GM23248 (cell line): ENCODE measurements around the gene DLST. TPM values are rescaled to one million over a fixed set of nuclear protein-coding genes. Genes with fewer than 3 reads are reported as not detected.

Experiments
- DNase-seq: peaks from one replicate; pipeline ENCODE4 v3.0.0-alpha.2; 2015
- H2AFZ ChIP-seq: fragments of 200-600 bp; sonication (generic); 2 replicates; pipeline ENCODE4 v1.6.1; 2016; ENCODE audit warnings: antibody characterized with exemption
- H3F3A ChIP-seq: fragments of 200-600 bp; sonication (generic); 2 replicates; pipeline ENCODE4 v1.6.1; 2016; ENCODE audit warnings: mild to moderate bottlenecking, antibody characterized with exemption, mixed run types; ENCODE audit not compliant: insufficient read depth
- H3K27ac ChIP-seq: fragments of 200-600 bp; sonication (generic); 2 replicates; pipeline ENCODE4 v1.5.1; 2016; ENCODE audit warnings: mild to moderate bottlenecking
- H3K27me3 ChIP-seq: fragments of 200-600 bp; sonication (generic); replicated peaks from 2 replicates; pipeline ENCODE4 v1.6.1; 2016; ENCODE audit warnings: mild to moderate bottlenecking; ENCODE audit not compliant: insufficient read depth
- H3K36me3 ChIP-seq: fragments of 200-600 bp; sonication (generic); 2 replicates; pipeline ENCODE4 v1.6.1; 2016; ENCODE audit warnings: low read depth, mild to moderate bottlenecking
- H3K4me1 ChIP-seq: fragments of 200-600 bp; sonication (generic); 2 replicates; pipeline ENCODE4 v1.6.1; 2016; ENCODE audit warnings: mild to moderate bottlenecking; ENCODE audit not compliant: insufficient read depth
- H3K4me2 ChIP-seq: fragments of 200-600 bp; sonication (generic); one replicate; pipeline ENCODE4 v1.6.1; 2016; ENCODE audit warnings: mild to moderate bottlenecking; ENCODE audit not compliant: unreplicated experiment
- H3K4me3 ChIP-seq: fragments of 200-600 bp; sonication (generic); 2 replicates; pipeline ENCODE4 v1.5.1; 2016; ENCODE audit warnings: mild to moderate bottlenecking
- H3K79me2 ChIP-seq: fragments of 200-600 bp; sonication (generic); 2 replicates; pipeline ENCODE4 v1.6.1; 2016; ENCODE audit warnings: mild to moderate bottlenecking; ENCODE audit not compliant: insufficient read depth
- H3K9ac ChIP-seq: fragments of 200-600 bp; sonication (generic); 2 replicates; pipeline ENCODE4 v1.6.1; 2016; ENCODE audit warnings: mild to moderate bottlenecking
- H3K9me2 ChIP-seq: fragments of 200-600 bp; sonication (generic); 2 replicates; pipeline ENCODE4 v1.6.1; 2016; ENCODE audit warnings: mixed run types, mild to moderate bottlenecking, moderate library complexity; ENCODE audit not compliant: insufficient read depth
- H3K9me3 ChIP-seq: fragments of 200-600 bp; sonication (generic); one replicate; pipeline ENCODE4 v1.6.1; 2017; ENCODE audit warnings: low read depth
- H4K20me1 ChIP-seq: fragments of 200-600 bp; sonication (generic); 2 replicates; pipeline ENCODE4 v1.6.0; 2016; ENCODE audit not compliant: insufficient read depth
- EZH2 ChIP-seq: fragments of 200-600 bp; sonication (generic); IDR thresholded peaks from 2 replicates; pipeline ENCODE4 v1.6.1; 2018; ENCODE audit warnings: antibody characterized with exemption, mild to moderate bottlenecking; ENCODE audit not compliant: insufficient read depth, poor library complexity, severe bottlenecking
- EZH2phosphoT487 ChIP-seq: fragments of 200-600 bp; sonication (generic); IDR thresholded peaks from 2 replicates; pipeline ENCODE4 v1.6.1; 2018; ENCODE audit warnings: antibody characterized with exemption, moderate library complexity, mild to moderate bottlenecking, low read depth; ENCODE audit not compliant: insufficient read depth
- WGBS, 2 experiments: methylation state at CpG; one replicate each; pipeline ENCODE4 v1.1.6; 2015 to 2017; ENCODE audit warnings: low lambda C conversion rate in 2 of 2, low coverage in 1 of 2; ENCODE audit errors: missing lambda C conversion rate in 2 of 2; 5-methylcytosine and 5-hydroxymethylcytosine counted together
- in situ Hi-C: fragments of 300-500 bp; cut with MboI; formaldehyde crosslinking; loops from 2 replicates; pipeline ENCODE4 v1.15.0; 2020
- polyA plus RNA-seq: library from polyadenylated mRNA; unstranded; fragments of >200 nt; fragmentation: Nextera tagmentation; extraction: Ambion mirVana; gene quantifications from 2 replicates; pipeline ENCODE4 v1.2.1, GENCODE V29; 2016
- total RNA-seq: library from RNA; depleted of rRNA; stranded (reverse); fragments of >200 nt; shearing (Covaris generic); gene quantifications from 2 replicates; pipeline ENCODE4 v1.2.3, GENCODE V29; 2014

Gene DLST
- total and polyA plus RNA-seq, 2 experiments from 2014 or later = 11.8 to 60.8 TPM

DNA sequence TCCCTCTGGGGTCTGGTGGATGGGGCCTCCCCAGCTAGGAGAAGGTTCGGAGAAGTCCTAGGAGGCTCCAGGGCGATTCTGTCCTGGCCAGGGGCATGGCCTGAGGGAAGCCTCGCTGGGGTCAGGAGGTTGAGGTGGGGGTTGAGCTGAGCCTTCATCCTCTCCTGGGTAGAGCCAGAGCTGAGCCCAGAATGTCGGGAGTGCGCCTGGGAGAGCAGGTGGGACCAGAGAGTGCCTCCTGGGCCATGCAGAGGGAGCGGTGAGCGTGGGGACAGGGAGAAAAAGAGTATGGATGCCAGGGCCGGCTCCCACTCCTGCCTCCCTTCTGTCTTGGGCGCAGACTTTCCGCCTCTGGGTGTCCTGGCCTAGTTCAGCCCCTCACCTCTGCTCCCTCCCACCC lies 28.2 kb downstream of the DLST start:
- Histone ChIP-seq H4K20me1 (no peaks in the 10 kb centered on the region), H3K4me3 (no peak overlapping the region), H3K9ac (no peak overlapping the region), H3K27ac (no peak overlapping the region), H3K9me2 (no peaks in the 10 kb centered on the region), H3F3A (peaks cover 9% of the 10 kb centered on the region; the same call in 1 of the 2 replicates), H3K79me2 (no peaks in the 10 kb centered on the region), H3K4me2 (no peak overlapping the region), H3K36me3 (no peaks in the 10 kb centered on the region), H3K4me1 (peaks cover 4% of the 10 kb centered on the region; the same call in 1 of the 2 replicates), H3K9me3 (no peaks in the 10 kb centered on the region), H3K27me3 (no peaks in the 10 kb centered on the region), H2AFZ (no peak overlapping the region)
- DNase-seq = no peak
- 92 to 95% methylated on average over 10 of the region's 10 CpGs for WGBS, 2 experiments
- in situ Hi-C loops = loop anchor here (10.0 kb wide), 1 partner anchor 185 kb away; no protein-coding TSS in a partner anchor
- TF ChIP-seq EZH2 = no peak
- TF ChIP-seq EZH2phosphoT487 = no peak

DNA sequence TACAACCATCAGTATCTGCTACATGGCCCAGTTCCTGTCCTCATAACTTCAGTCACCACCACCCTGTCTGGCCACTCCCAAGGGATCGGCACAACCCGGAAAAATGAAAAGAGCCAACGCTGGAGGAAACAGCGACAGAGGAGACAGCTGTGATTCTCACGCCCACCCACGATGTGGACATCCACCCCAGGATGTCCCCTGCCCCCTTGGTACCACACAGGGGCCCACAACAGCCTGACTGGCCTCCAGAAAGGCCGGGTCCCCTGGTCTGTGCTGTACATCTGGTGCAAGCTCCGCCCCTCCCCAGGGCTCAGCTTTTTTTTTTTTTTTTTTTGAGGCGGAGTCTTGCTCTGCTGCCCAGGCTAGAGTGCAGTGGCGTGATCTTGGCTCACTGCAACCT lies 28.8 kb downstream of the DLST start:
- Histone ChIP-seq H3K4me1 (peaks cover 4% of the 10 kb centered on the region; the same call in 1 of the 2 replicates), H2AFZ (peak overlapping the region; percentile 66), H3K9ac (no peak overlapping the region; the same call in 1 of the 2 replicates), H3K27me3 (no peaks in the 10 kb centered on the region), H3K27ac (no peak overlapping the region), H3K9me3 (no peaks in the 10 kb centered on the region), H3K79me2 (no peaks in the 10 kb centered on the region), H3K36me3 (no peaks in the 10 kb centered on the region), H3F3A (0 out of 2 replicates have a peak, but pooled peaks cover 6% of the 10 kb centered on the region), H4K20me1 (no peaks in the 10 kb centered on the region), H3K9me2 (no peaks in the 10 kb centered on the region), H3K4me3 (0 out of 2 replicates have a peak overlapping the region, but pooled peaks have one; percentile 29), H3K4me2 (peak overlapping the region; percentile 4)
- in situ Hi-C loops = loop anchor here (10.0 kb wide), 1 partner anchor 184 kb away; no protein-coding TSS in a partner anchor
- DNase-seq = peak; percentile 30
- 22% methylated on average over 10 of the region's 10 CpGs for WGBS, 2 experiments
- TF ChIP-seq EZH2 (no peak), EZH2phosphoT487 (no peak)

DNA sequence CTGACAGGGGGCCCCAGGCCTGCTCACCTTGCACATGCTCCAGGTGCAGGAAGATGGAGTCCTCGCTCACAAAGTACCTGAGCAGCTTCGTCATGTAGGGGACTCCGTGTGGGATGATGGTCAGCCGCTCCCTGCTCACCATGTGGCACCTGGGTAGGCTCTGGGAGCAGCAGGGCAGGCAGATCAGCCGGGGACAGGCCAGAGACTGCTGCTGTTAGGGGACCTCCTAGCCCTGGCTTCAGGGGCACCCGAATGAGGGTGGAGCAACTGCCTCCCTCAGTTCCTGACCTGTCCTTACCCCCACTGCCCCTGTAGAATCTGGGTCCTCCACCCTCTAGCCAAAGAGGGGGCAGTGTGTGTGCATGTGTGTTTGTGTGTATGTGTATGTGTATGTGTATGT lies 29.5 kb downstream of the DLST start:
- Histone ChIP-seq H4K20me1 (no peaks in the 10 kb centered on the region), H3K4me1 (no peaks in the 10 kb centered on the region), H3K4me3 (no peak overlapping the region), H3K9me3 (no peaks in the 10 kb centered on the region), H3K27ac (no peak overlapping the region), H3K4me2 (no peak overlapping the region), H3K9ac (no peak overlapping the region), H3K9me2 (no peaks in the 10 kb centered on the region), H3K27me3 (no peaks in the 10 kb centered on the region), H2AFZ (no peak overlapping the region), H3K79me2 (no peaks in the 10 kb centered on the region), H3F3A (0 out of 2 replicates have a peak, but pooled peaks cover 6% of the 10 kb centered on the region), H3K36me3 (no peaks in the 10 kb centered on the region)
- TF ChIP-seq EZH2phosphoT487 = no peak
- no peak for TF ChIP-seq EZH2
- WGBS, 2 experiments = 79 to 82% methylated on average over 6 of the region's 6 CpGs
- DNase-seq = no peak
- in situ Hi-C loops = loop anchor here (10.0 kb wide), 1 partner anchor 184 kb away; no protein-coding TSS in a partner anchor

DNA sequence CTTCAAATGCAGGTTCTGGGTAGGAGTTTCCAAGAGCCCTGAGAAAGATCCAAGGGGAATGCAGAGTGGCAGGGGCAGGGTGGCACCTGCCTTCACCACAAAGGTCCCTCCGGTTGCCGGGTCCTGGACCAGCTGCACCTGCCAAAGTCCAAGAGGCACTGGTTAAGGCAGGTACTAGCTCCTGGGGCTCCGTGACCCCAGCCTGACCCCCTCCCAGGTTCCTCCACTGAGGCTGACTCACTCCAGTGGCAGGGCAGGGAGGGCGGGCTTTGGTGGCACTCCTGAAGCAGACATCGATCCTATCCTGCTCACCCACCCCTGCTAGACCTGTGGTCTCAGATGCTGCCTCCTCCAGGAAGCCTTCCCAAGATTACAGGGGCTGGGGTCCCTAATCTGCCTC lies 30.0 kb downstream of the DLST start:
- H3K36me3 ChIP-seq = no peaks in the 10 kb centered on the region
- no peak overlapping the region for H2AFZ ChIP-seq
- no peak overlapping the region for H3K4me2 ChIP-seq
- no peaks in the 10 kb centered on the region for H3K27me3 ChIP-seq
- in situ Hi-C loops = loop anchor here (10.0 kb wide), 1 partner anchor 183 kb away; no protein-coding TSS in a partner anchor
- 0 out of 2 replicates have a peak, but pooled peaks cover 6% of the 10 kb centered on the region for H3F3A ChIP-seq
- no peak overlapping the region for H3K9ac ChIP-seq
- DNase-seq = no peak
- H4K20me1 ChIP-seq = no peaks in the 10 kb centered on the region
- H3K27ac ChIP-seq = no peak overlapping the region
- no peaks in the 10 kb centered on the region for H3K4me1 ChIP-seq
- no peaks in the 10 kb centered on the region for H3K79me2 ChIP-seq
- no peak for TF ChIP-seq EZH2
- no peak for TF ChIP-seq EZH2phosphoT487
- no peaks in the 10 kb centered on the region for H3K9me2 ChIP-seq
- 96 to 97% methylated on average over 5 of the region's 5 CpGs for WGBS, 2 experiments
- no peak overlapping the region for H3K4me3 ChIP-seq
- no peaks in the 10 kb centered on the region for H3K9me3 ChIP-seq
